Vagina (tissue), 2 donors: ENCODE data around the gene C22orf39. TPM values are rescaled to one million over a fixed set of nuclear protein-coding genes. Genes with fewer than 3 reads are reported as not detected.

Source experiments
- DNase-seq, 2 donors: peaks; one replicate each; pipeline ENCODE4 v3.0.0-alpha.2; 2017; ENCODE audit errors: extremely low spot score in 2 of 2
- H3K27ac ChIP-seq: fragments of 200-600 bp; sonication (generic); one replicate; pipeline ENCODE4 v1.5.1; 2019
- H3K27me3 ChIP-seq: fragments of 200-600 bp; sonication (generic); one replicate; pipeline ENCODE4 v1.5.1; 2019
- H3K36me3 ChIP-seq, 2 donors: fragments of 200-600 bp; sonication (generic); one replicate each; pipeline ENCODE4 v1.5.1; 2017 to 2019
- H3K4me1 ChIP-seq: fragments of 200-600 bp; sonication (generic); one replicate; pipeline ENCODE4 v1.5.1; 2019
- H3K4me3 ChIP-seq, 2 donors: fragments of 200-600 bp; sonication (generic); 1 replicate in 1 of 2; 2 replicates in 1 of 2; pipeline ENCODE4 v1.5.1; 2016 to 2019
- H3K9me3 ChIP-seq: fragments of 200-600 bp; sonication (generic); one replicate; pipeline ENCODE4 v1.5.1; 2019
- POLR2A ChIP-seq, 2 donors: fragments of 450-650 bp; IDR thresholded peaks; one replicate each; pipeline ENCODE4 v1.6.1; 2017; ENCODE audit warnings: antibody characterized with exemption in 2 of 2, mild to moderate bottlenecking in 2 of 2, moderate library complexity in 2 of 2
- POLR2AphosphoS5 ChIP-seq, 2 donors: sonication (generic); formaldehyde crosslinking; IDR thresholded peaks; one replicate each; pipeline ENCODE4 v1.9.0; 2017; ENCODE audit warnings: antibody characterized with exemption in 2 of 2, mild to moderate bottlenecking in 2 of 2, low read depth in 1 of 2; ENCODE audit not compliant: insufficient read depth in 1 of 2
- intact Hi-C: fragments of 100-400 bp; cut with DNase I; formaldehyde crosslinking; loops from one replicate; pipeline ENCODE4 v1.15.1; 2023
- total RNA-seq: library from RNA; depleted of rRNA; stranded (reverse); fragments of >200 nt; gene quantifications from one replicate; pipeline ENCODE4 v1.2.3, GENCODE V29; 2016
- TF ChIP-seq, protein P1 (sequence below), 3 experiments: fragments of 450-650 bp in 2 of 3; fragments of 200-600 bp in 1 of 3; sonication (generic) in 1 of 3; IDR thresholded peaks; one replicate each; pipeline ENCODE4 v1.5.1; 2017 to 2019; ENCODE audit warnings: antibody characterized with exemption in 3 of 3, mild to moderate bottlenecking in 2 of 3, moderate library complexity in 2 of 3

The C22orf39 gene
- total RNA-seq, 1 donor from 2014 or later, result 46.9 TPM

DNA sequence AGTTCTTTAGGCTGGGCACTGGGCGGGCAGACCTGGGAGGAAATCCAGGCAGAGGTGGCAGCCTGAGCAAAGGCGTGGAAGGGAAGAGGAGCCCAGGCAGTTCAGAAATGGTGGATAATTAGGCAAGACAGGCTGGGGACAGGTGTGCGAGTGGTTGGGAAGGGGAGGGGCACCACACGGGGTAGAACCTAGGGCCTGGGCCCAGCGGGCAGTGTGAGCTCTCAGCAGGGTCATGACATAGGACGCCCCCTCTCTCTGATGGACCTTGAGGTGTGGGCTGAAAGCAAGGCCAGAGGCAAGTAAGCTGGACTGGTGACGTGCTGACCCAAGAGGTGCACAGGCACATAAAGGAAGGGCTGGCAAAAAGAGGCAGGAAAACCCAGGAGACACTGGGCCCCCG is 24.7 kb upstream of the C22orf39 start:
- TF ChIP-seq POLR2AphosphoS5 (IDR thresholded peaks at IDR 0.05; ENCODE audit: insufficient read depth in 1 of 2, low read depth in 1 of 2) (no peak), POLR2A (IDR thresholded peaks at IDR 0.05) (no peak)
- TF ChIP-seq, protein P1, sequence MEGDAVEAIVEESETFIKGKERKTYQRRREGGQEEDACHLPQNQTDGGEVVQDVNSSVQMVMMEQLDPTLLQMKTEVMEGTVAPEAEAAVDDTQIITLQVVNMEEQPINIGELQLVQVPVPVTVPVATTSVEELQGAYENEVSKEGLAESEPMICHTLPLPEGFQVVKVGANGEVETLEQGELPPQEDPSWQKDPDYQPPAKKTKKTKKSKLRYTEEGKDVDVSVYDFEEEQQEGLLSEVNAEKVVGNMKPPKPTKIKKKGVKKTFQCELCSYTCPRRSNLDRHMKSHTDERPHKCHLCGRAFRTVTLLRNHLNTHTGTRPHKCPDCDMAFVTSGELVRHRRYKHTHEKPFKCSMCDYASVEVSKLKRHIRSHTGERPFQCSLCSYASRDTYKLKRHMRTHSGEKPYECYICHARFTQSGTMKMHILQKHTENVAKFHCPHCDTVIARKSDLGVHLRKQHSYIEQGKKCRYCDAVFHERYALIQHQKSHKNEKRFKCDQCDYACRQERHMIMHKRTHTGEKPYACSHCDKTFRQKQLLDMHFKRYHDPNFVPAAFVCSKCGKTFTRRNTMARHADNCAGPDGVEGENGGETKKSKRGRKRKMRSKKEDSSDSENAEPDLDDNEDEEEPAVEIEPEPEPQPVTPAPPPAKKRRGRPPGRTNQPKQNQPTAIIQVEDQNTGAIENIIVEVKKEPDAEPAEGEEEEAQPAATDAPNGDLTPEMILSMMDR (IDR thresholded peaks at IDR 0.05), result no peak
- Histone ChIP-seq H3K4me1 (peaks cover 14% of the 10 kb centered on the region), H3K4me3 (no peak overlapping the region), H3K27ac (no peak overlapping the region), H3K9me3 (no peaks in the 10 kb centered on the region), H3K27me3 (no peaks in the 10 kb centered on the region), H3K36me3 (peaks cover 0 to 58% of the 10 kb centered on the region in 2 donors)
- DNase-seq, result no peak
- intact Hi-C loops, result loop anchor here (10.0 kb wide), 1 partner anchor 57 kb away; no protein-coding TSS in a partner anchor

DNA sequence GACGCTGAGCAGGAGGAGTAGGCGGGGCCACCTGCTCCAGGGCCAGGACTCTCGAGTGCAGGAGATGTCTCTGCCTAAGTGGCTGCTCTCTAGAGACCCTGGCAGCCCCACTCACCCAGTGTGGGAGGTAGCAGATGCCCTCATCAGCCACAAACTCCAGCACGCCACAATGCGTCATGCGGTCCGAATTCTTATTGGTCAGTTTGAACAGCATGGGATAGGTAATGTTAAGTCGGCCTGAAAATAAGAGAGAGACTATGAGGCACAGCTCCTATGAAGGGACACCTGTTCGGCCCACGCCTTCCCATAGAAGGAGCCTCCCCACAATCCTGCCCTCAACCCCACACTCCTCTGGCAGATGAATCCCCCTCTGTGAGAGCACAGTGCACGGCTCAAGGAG is 24.1 kb upstream of the C22orf39 start:
- no peak for DNase-seq
- Histone ChIP-seq H3K27me3 (no peaks in the 10 kb centered on the region), H3K27ac (no peak overlapping the region), H3K4me3 (no peak overlapping the region), H3K4me1 (peaks cover 8% of the 10 kb centered on the region), H3K9me3 (no peaks in the 10 kb centered on the region), H3K36me3 (peaks cover 0 to 64% of the 10 kb centered on the region in 2 donors)
- intact Hi-C loops, result loop anchor here (10.0 kb wide), 1 partner anchor 57 kb away; no protein-coding TSS in a partner anchor
- TF ChIP-seq POLR2A (IDR thresholded peaks at IDR 0.05) (no peak), POLR2AphosphoS5 (IDR thresholded peaks at IDR 0.05; ENCODE audit: insufficient read depth in 1 of 2, low read depth in 1 of 2) (no peak)
- TF ChIP-seq, protein P1 (IDR thresholded peaks at IDR 0.05), result no peak

DNA sequence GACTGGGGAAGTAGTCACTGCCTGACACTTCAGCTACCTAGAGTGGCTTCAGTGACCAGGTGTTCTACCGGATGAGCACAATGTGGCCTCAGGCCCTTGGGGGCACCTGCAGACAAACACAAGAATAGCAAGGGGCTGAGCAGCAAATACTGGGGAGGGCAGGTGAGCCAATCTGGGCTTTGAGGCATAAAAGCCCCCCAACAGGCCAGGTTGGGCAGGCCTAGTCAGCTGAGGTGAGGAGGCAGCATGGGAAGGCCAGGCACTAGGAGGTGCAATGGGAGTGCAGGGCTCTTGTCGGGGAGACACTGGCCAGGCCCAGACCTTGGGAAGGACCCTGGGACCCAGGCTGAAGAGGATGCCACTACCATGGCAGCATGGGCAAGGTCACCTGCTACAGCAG is 22.5 kb upstream of the C22orf39 start:
- intact Hi-C loops, result loop anchor here (10.0 kb wide), 1 partner anchor 55 kb away; no protein-coding TSS in a partner anchor
- H3K36me3 ChIP-seq, result peaks cover 0 to 77% of the 10 kb centered on the region in 2 donors
- TF ChIP-seq POLR2A (IDR thresholded peaks at IDR 0.05), result no peak
- no peaks in the 10 kb centered on the region for H3K9me3 ChIP-seq
- DNase-seq, result peak in 1 of 2 donors; percentile 10
- no peak overlapping the region for H3K4me3 ChIP-seq
- no peaks in the 10 kb centered on the region for H3K4me1 ChIP-seq
- no peaks in the 10 kb centered on the region for H3K27me3 ChIP-seq
- H3K27ac ChIP-seq, result no peak overlapping the region

DNA sequence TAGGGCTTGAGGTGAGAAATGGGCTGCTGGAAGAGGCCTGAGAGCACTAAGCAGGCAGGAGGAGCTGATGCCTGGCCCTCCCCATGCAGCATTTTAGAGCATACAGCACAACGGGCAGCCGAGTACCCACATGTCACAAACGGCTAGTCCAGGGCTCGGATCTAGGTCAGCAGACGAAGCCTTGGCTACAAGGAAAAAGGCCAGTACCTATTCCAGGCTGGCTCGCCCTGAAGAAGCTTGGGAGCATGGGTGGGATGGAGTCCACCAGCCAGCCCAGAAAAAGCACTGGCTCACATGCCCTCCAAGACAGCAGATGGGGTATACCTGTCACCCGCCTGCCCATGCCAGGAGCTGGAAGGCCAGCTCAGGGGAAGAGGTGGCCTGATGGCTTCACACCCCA is 21.9 kb upstream of the C22orf39 start:
- Histone ChIP-seq H3K9me3 (no peaks in the 10 kb centered on the region), H3K27me3 (no peaks in the 10 kb centered on the region), H3K27ac (no peak overlapping the region), H3K4me1 (no peaks in the 10 kb centered on the region), H3K36me3 (peaks cover 0 to 77% of the 10 kb centered on the region in 2 donors), H3K4me3 (no peak overlapping the region)
- intact Hi-C loops, result no loop called here
- DNase-seq, result peak in 1 of 2 donors; percentile 69
- TF ChIP-seq POLR2A (IDR thresholded peaks at IDR 0.05), result no peak
- no peak for TF ChIP-seq POLR2AphosphoS5 (IDR thresholded peaks at IDR 0.05; ENCODE audit: insufficient read depth in 1 of 2, low read depth in 1 of 2)

DNA sequence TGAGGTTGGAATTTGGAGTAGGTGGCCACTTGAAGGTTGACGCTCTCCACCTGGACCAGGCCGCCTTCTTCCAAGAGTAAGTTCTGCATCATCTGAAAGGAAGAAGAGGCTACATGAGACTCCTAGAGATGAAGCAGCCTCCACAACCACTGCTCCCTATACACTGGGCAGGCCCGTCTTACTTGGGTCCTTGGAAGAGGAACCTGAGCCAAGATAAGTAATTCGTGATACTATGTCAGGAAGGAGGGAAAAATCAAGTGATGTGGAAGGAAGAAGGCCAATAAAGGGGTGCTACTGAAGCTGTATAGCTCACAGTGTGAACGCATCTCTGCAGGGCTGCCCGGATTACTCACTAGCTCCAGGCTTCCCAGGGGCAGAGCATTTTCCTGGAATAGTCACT is 20.4 kb upstream of the C22orf39 start:
- H3K36me3 ChIP-seq, result peaks cover 0 to 75% of the 10 kb centered on the region in 2 donors
- intact Hi-C loops, result no loop called here
- H3K27ac ChIP-seq, result no peak overlapping the region
- H3K27me3 ChIP-seq, result no peaks in the 10 kb centered on the region
- no peak for DNase-seq
- TF ChIP-seq POLR2AphosphoS5 (IDR thresholded peaks at IDR 0.05; ENCODE audit: insufficient read depth in 1 of 2, low read depth in 1 of 2) (no peak), POLR2A (IDR thresholded peaks at IDR 0.05) (no peak)
- TF ChIP-seq, protein P1 (IDR thresholded peaks at IDR 0.05), result no peak
- no peak overlapping the region for H3K4me3 ChIP-seq
- no peaks in the 10 kb centered on the region for H3K4me1 ChIP-seq
- H3K9me3 ChIP-seq, result no peaks in the 10 kb centered on the region

DNA sequence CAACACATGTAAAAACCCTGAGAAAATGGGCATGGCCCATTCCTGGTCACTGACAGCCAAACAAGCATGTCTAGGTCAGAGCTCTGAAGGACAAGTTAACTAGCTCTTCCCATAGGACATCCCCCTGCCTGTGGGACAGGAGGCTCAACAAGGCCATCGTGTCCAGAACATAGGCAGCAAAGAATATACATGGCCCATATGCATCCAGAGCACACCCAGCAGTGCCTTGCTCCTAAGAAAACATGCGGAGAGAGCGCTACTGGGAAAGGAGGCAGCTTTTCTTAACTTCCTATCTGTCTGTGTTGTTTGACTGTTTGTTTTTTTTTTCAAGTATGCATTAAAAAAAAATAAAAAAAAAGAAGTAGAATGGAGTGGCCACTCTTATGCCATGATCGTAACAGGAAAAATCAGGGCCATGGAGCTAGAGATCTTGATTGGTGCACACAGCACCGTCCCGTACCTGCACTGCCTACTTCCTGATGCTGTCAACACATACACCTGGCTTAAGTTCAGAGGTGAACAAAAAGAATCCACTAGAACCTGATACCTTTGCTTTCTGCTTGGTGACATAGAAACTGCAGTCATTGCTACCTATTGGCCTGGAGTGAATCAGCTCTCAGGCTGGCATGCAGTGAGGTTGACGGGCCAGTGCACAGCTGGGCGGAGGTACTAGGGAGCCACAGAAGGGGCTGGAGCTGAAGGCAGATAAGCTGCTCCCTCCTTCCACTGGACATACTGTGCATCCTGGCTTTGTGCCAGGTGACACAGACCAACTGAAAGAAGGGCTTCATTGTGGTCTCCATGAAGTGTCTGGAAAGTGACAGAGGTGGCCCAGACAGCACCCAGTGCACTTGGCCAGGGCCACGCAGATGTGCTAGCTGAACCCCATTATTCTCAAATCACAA is 19.6 kb upstream of the C22orf39 start:
- no peak overlapping the region for H3K27ac ChIP-seq
- no peaks in the 10 kb centered on the region for H3K4me1 ChIP-seq
- intact Hi-C loops, result no loop called here
- H3K9me3 ChIP-seq, result no peaks in the 10 kb centered on the region
- no peaks in the 10 kb centered on the region for H3K27me3 ChIP-seq
- peak in 1 of 2 donors; percentile 32 for DNase-seq
- H3K36me3 ChIP-seq, result peaks cover 0 to 83% of the 10 kb centered on the region in 2 donors
- TF ChIP-seq POLR2A (IDR thresholded peaks at IDR 0.05), result no peak
- TF ChIP-seq POLR2AphosphoS5 (IDR thresholded peaks at IDR 0.05; ENCODE audit: insufficient read depth in 1 of 2, low read depth in 1 of 2), result no peak
- TF ChIP-seq, protein P1 (IDR thresholded peaks at IDR 0.05), result no peak
- H3K4me3 ChIP-seq, result no peak overlapping the region
